ENCODE measurements around the gene RAB3GAP2.
"Not testable (repeated sequence)": the region's sequence is repeated elsewhere in the genome, so short reads cannot be mapped to it uniquely, and the experiment has no call there.

Gene RAB3GAP2

DNA sequence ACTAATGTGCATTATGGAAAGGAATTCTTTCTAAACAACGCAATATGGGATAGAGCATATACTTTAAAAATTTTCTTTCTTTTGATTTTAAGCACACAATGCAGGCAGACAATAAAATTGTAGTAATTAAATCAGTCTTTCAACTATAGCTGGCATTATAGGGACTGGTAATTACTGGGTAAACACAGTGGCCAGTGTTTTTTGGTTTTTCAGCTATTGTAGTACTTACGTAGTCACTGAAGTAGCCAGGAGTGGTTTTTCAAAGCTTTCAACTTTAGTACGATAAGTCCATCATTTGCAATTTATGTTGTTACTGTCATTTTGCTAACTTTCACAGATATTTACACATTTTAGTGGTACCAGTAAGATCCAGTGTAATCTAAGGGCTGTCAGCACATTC, 50.6 kb downstream of the RAB3GAP2 start:
- no peak for DNase-seq (ENCODE audit: low spot score in 2 of 2)
- Histone ChIP-seq H3K36me3 (replicated peaks) (no peaks in the 10 kb centered on the region), H3K9me3 (no peaks in the 10 kb centered on the region), H3K27me3 (ENCODE audit: low read depth) (no peaks in the 10 kb centered on the region), H3K4me3 (no peak overlapping the region), H3K4me1 (peaks cover 11% of the 10 kb centered on the region)
- in situ Hi-C loops (cut with MboI; ENCODE audit: low sequenced_read_pairs), result no loop called here

DNA sequence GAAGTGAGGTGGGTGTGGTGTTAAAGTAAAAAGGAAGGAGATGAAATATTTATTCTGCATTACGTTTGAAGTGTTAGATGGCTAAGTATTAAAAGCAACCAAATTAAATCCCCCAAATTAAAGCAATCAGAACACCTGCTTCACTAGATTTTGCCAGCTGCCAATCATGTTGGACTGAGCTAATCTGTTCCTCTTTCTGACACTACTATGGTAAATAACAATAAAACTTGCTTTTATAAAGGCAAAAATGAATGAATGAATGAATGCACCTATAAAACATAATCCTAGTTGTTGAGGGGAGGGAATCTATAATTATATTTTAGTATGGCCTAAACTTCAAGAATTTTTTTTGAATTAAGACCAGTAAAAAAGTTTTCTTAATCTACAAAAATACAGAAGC, 51.0 kb downstream of the RAB3GAP2 start:
- no peaks in the 10 kb centered on the region for H3K36me3 ChIP-seq (replicated peaks)
- DNase-seq (ENCODE audit: low spot score in 2 of 2), result no peak
- peaks cover 11% of the 10 kb centered on the region for H3K4me1 ChIP-seq
- no peak overlapping the region for H3K4me3 ChIP-seq
- no peaks in the 10 kb centered on the region for H3K9me3 ChIP-seq
- H3K27me3 ChIP-seq (ENCODE audit: low read depth), result no peaks in the 10 kb centered on the region
- in situ Hi-C loops (cut with MboI; ENCODE audit: low sequenced_read_pairs), result no loop called here

DNA sequence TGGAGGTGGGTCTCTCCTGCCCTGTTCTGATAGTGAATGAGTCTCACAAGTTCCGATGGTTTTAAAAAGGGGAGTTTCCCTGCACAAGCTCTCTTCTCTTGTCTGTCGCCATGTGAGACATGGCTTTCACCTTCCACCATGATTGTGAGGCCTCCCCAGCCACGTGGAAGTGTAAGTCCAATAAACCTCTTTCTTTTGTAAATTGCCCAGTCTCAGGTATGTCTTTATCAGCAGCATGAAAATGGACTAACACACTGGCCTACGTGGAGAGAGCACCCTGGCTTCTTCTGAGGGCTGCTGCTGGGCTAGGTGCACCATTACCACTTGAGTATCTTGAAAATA, 51.6 kb downstream of the RAB3GAP2 start:
- H3K4me1 ChIP-seq, result peaks cover 11% of the 10 kb centered on the region
- H3K4me3 ChIP-seq; DNase-seq (ENCODE audit: low spot score in 2 of 2); H3K27me3 ChIP-seq (ENCODE audit: low read depth); H3K9me3 ChIP-seq; in situ Hi-C loops (cut with MboI; ENCODE audit: low sequenced_read_pairs); H3K36me3 ChIP-seq (replicated peaks): not testable (repeated sequence)

DNA sequence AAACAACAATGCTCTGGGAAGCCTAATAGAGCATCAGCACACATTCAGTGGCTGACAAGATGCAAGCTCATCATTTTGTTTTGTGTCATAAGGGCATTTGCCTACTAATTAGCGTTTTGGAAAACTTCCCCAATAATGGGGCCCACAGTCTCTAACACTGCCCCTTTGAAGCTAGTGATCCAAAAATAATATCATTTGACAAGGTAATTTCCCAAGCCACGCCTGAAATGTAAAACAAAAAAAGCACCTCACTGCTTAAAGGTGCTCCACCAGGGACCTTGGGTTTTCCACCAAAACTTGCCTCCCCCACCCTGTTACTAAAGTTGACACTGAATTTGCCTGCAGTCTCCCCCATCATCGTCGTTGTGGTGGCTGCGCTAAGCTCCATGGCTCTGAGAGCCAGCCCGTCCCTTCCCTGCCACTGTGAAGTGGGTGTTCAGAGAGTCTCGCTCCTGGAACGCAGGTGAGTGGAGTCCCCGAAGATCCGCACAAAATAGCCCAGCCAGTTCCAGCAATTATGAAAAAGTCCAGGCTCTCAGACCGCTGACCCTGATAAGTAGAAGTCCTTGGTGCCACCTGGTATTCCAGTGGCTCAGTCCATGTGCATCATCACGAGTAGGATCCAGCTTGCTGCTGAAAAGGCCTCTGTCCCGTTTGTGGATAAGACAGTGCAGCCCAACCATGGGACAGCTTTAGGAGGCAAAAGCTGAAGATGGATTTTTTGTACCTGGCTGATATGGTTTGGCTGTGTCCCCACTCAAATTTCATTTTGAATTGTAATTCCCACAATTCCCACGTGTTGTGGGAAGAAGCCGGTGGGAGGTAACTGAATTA, 52.2 kb downstream of the RAB3GAP2 start:
- Histone ChIP-seq H3K4me1 (peaks cover 11% of the 10 kb centered on the region), H3K4me3 (no peak overlapping the region), H3K27me3 (ENCODE audit: low read depth) (no peaks in the 10 kb centered on the region), H3K36me3 (replicated peaks) (no peaks in the 10 kb centered on the region), H3K9me3 (no peaks in the 10 kb centered on the region)
- in situ Hi-C loops (cut with MboI; ENCODE audit: low sequenced_read_pairs), result no loop called here
- DNase-seq (ENCODE audit: low spot score in 2 of 2), result no peak

DNA sequence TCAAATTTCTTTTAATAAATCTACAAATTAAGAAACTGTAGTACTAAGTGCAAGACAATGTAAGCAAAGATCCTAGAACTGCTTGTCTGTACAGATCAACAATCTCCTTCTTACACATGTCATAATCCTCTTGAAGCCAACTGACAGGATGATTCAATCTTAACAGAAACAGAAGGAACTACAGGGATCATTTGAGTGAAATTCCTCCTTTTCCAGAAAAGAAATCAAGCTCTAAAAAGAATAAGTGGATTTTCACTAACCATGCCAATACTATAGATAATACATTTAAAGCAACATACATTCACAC, 53.2 kb downstream of the RAB3GAP2 start:
- in situ Hi-C loops (cut with MboI; ENCODE audit: low sequenced_read_pairs), result no loop called here
- Histone ChIP-seq H3K36me3 (replicated peaks) (no peaks in the 10 kb centered on the region), H3K27me3 (ENCODE audit: low read depth) (no peaks in the 10 kb centered on the region), H3K4me3 (no peak overlapping the region), H3K4me1 (peaks cover 11% of the 10 kb centered on the region), H3K9me3 (no peaks in the 10 kb centered on the region)
- DNase-seq (ENCODE audit: low spot score in 2 of 2), result no peak

DNA sequence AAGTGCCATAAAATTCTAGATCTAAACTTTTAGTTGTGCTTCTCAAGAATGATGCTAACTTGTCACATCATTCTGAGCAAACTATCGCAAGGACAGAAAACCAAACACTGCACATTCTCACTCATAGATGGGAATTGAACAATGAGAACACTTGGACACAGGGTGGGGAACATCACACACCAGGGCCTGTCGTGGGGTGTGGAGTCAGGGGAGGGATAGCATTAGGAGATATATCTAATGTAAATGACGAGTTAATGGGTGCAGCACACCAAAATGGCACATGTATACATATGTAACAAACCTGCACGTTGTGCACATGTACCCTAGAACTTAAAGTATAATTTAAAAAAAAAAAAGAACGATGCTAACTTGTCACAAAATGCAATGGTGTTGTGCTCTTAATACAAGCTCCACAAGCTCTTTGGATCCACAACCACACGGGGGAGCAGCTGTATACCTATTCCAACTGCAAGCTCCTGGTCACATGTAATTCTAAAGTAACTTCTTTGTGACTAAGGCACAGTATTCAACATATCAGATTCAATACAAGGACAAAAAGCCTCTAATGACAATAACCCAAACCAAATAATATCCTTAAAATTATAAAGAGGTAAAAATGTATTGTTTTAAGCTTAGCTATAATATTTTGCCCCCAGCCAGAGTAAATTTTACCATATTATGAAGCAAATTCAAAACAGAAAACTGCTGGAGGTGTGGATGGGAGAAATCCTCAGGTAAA, 53.7 kb downstream of the RAB3GAP2 start:
- H3K9me3 ChIP-seq; in situ Hi-C loops (cut with MboI; ENCODE audit: low sequenced_read_pairs); H3K36me3 ChIP-seq (replicated peaks); H3K27me3 ChIP-seq (ENCODE audit: low read depth); H3K4me3 ChIP-seq: not testable (repeated sequence)
- DNase-seq (ENCODE audit: low spot score in 2 of 2), result peak; percentile 43 to 67
- H3K4me1 ChIP-seq, result peaks cover 11% of the 10 kb centered on the region

DNA sequence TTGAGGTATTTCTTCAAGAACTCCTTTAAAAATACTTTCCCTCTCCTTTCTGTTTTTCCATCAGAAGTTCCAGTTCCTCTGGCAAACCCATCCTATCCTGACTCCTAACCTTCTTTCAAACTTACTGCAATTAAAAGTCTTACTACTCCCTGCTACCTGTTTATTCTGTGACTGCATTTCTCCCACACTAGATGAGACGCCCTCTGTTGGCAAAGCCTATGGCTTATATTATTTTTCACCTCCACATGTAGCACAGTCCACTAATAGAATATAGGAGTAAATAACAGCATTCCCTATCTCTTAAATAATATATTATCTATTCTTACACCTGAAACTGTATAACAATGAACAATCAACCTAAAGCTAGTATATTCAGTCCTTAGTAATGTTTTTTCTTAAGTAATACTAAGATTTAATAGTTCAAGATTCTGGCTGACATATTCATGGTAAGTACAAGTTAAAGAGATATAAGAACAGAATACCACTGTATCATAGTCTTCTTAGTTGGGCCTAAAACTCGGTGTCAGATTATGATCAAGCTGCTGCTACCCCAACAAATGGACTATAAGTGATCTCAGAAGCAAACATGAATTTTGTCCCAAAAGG, 54.8 kb downstream of the RAB3GAP2 start:
- H3K36me3 ChIP-seq (replicated peaks), result no peaks in the 10 kb centered on the region
- no peaks in the 10 kb centered on the region for H3K27me3 ChIP-seq (ENCODE audit: low read depth)
- no peaks in the 10 kb centered on the region for H3K9me3 ChIP-seq
- H3K4me1 ChIP-seq, result peaks cover 8% of the 10 kb centered on the region
- no peak overlapping the region for H3K4me3 ChIP-seq
- in situ Hi-C loops (cut with MboI; ENCODE audit: low sequenced_read_pairs), result no loop called here
- DNase-seq (ENCODE audit: low spot score in 2 of 2), result peak; percentile 34 to 43

DNA sequence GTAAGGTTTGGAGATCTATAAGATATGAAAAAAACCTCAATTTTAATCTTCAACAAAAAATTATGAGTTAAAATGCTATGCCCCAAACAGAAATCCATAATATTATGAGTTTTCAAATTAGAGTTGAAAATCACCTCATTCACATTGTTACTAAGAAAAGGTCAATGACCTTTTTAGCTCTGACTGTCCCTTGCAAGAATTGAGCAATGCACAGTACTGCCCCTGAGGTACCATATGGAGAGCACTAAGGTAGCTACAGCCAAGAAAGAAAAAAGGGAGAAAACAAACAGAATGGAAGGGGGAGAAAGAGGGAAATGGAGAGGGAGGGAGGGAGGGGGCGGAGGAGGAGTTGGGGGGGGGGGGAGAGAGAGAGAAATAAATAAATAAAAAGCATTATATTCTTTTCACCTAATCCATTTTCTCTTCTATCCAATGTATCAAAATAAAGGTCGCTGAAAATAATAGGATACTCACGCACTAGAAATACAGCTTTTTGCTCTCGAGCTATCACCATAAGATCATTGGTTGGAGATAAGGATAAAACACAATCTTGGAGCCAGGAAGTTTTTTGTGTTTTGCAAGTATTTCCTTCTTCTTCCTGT, 58.8 kb downstream of the RAB3GAP2 start:
- in situ Hi-C loops (cut with MboI; ENCODE audit: low sequenced_read_pairs), result no loop called here
- Histone ChIP-seq H3K36me3 (replicated peaks) (peaks cover 14% of the 10 kb centered on the region; the same call in 1 of the 2 replicates), H3K27me3 (ENCODE audit: low read depth) (no peaks in the 10 kb centered on the region), H3K9me3 (no peaks in the 10 kb centered on the region), H3K4me1 (no peaks in the 10 kb centered on the region), H3K4me3 (no peak overlapping the region)
- no peak for DNase-seq (ENCODE audit: low spot score in 2 of 2)

DNA sequence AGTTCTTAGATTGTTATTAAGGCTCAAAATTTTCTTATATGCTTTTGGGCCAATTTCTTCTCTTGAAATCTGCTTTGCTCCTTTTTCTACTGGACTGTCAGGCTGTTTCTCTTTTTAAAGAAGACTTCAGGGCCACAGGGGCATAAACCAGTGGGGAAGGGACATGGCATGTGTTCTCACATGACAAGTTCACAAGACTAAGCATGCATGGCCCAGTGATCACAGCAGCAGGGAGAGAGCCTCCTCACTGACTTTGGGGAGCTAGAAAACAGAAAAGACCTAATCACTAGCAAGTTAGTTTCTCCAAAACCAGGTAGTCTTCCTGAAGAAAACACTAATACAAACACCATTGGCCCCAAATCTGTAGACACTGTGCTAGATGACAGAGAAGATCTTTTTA, 64.8 kb downstream of the RAB3GAP2 start:
- Histone ChIP-seq H3K36me3 (replicated peaks) (peaks cover 33% of the 10 kb centered on the region), H3K27me3 (ENCODE audit: low read depth) (no peaks in the 10 kb centered on the region), H3K4me1 (no peaks in the 10 kb centered on the region), H3K9me3 (no peaks in the 10 kb centered on the region), H3K4me3 (no peak overlapping the region)
- in situ Hi-C loops (cut with MboI; ENCODE audit: low sequenced_read_pairs), result no loop called here
- no peak for DNase-seq (ENCODE audit: low spot score in 2 of 2)

DNA sequence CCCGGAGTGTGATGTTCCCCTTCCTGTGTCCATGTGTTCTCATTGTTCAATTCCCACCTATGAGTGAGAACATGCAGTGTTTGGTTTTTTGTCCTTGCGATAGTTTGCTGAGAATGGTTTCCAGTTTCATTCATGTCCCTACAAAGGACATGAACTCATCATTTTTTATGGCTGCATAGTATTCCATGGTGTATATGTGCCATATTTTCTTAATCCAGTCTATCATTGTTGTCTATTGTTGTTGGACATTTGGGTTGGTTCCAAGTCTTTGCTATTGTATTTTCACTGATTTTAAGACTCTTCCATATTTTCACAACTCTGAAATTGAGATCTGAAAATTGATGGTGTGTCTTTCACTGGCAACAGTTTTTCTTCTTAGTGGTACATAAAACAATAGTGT, 67.5 kb downstream of the RAB3GAP2 start:
- H3K9me3 ChIP-seq; H3K27me3 ChIP-seq (ENCODE audit: low read depth); H3K4me3 ChIP-seq; in situ Hi-C loops (cut with MboI; ENCODE audit: low sequenced_read_pairs); DNase-seq (ENCODE audit: low spot score in 2 of 2); H3K4me1 ChIP-seq: not testable (repeated sequence)
- peaks cover 32% of the 10 kb centered on the region for H3K36me3 ChIP-seq (replicated peaks)

DNA sequence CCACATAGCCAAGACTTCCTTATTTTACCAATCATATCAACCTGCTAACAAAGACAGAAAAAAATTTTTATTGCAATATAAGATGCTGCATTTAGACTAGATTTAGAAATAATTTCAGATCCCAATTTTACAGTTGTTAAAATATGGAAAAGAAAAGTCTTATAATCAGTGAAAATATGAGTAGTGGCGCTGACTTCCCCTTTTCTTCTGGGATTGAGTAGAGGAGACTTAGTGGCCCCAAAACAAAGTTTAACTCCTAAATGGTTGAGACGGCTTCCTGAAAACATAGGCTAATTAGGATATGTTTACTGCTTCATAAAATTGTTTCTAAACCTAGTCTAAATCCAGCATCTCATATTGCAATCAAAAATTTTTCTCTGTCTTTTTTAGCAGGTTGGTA, 68.4 kb downstream of the RAB3GAP2 start:
- Histone ChIP-seq H3K27me3 (ENCODE audit: low read depth) (no peaks in the 10 kb centered on the region), H3K36me3 (replicated peaks) (peaks cover 29% of the 10 kb centered on the region), H3K9me3 (no peaks in the 10 kb centered on the region), H3K4me1 (no peaks in the 10 kb centered on the region), H3K4me3 (no peak overlapping the region)
- in situ Hi-C loops (cut with MboI; ENCODE audit: low sequenced_read_pairs), result no loop called here
- no peak for DNase-seq (ENCODE audit: low spot score in 2 of 2)

DNA sequence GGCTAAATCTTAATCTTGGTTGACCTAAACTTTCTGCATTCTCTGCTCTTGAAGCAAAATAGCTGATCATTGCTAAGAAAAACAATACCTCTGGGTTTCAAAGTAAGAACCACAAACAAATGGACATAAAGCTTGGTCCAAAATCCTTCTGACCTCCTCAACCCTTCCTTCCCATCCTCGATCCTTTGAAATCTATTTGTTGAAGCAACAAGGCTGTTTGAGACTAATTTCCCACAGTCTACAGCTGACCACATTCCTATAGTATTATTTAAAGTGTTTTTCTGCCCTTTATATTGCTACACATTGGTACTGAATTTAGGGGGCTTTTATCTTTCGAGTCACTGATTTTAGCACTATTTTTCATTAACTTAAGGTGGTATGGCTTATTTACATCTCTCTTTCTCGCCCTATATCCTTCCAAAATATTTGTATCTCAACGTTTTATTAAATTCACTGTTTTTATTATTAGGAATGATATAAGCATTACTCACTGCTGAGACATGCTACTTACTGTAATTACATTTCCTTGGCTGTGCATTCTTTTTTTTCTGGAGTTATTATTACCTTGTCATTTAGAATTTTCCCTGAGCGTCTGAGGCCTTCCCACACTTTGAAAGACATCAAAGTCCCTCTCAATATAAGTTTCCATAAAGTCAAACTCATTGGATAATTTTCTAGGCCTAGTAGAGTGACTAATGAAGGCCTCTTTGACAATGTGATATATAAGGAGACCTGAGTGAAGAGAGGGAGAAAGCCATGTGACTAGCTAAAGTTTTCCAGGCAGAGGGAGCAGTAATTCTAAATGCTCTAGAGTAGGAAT, 73.9 kb downstream of the RAB3GAP2 start:
- Histone ChIP-seq H3K27me3 (ENCODE audit: low read depth) (no peaks in the 10 kb centered on the region), H3K4me3 (no peak overlapping the region), H3K9me3 (no peaks in the 10 kb centered on the region), H3K36me3 (replicated peaks) (peaks cover 26% of the 10 kb centered on the region), H3K4me1 (no peaks in the 10 kb centered on the region)
- DNase-seq (ENCODE audit: low spot score in 2 of 2), result no peak
- in situ Hi-C loops (cut with MboI; ENCODE audit: low sequenced_read_pairs), result loop anchor here (25.0 kb wide), 1 partner anchor 564 kb away; no protein-coding TSS in a partner anchor

DNA sequence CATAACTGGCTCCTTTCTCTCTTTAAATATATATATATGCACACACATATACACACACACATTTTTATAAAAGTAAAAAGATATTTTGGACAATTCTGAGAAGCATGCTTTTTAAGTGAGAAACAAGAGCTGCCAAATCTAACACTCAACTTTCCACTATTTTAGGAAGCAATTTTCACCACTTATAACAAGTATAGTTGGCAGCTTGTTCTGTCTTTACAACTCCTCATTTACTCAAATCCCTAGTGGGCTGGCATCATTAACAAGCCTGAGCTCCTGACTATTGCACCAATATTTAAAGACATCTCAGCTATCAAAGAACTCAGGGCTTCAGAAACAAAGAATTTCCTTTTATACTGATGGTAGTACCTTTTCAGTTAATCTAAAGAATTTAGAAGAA, 76.6 kb downstream of the RAB3GAP2 start:
- H3K4me3 ChIP-seq, result no peak overlapping the region
- peaks cover 34% of the 10 kb centered on the region for H3K36me3 ChIP-seq (replicated peaks)
- no peaks in the 10 kb centered on the region for H3K4me1 ChIP-seq
- no peaks in the 10 kb centered on the region for H3K9me3 ChIP-seq
- no peaks in the 10 kb centered on the region for H3K27me3 ChIP-seq (ENCODE audit: low read depth)
- no peak for DNase-seq (ENCODE audit: low spot score in 2 of 2)
- in situ Hi-C loops (cut with MboI; ENCODE audit: low sequenced_read_pairs), result loop anchor here (25.0 kb wide), 1 partner anchor 567 kb away; no protein-coding TSS in a partner anchor
